Stimulated activated effector memory CD8-positive, alpha-beta T cell treated with anti-CD3 and anti-CD28 coated beads, Interleukin-12 subunit alpha, Interleukin-12 subunit beta, amount 100 ng/mL, for 72 hours (primary cell): ENCODE data around the gene PRDM10.
"Not testable (repeated sequence)": the region's sequence is repeated elsewhere in the genome, so short reads cannot be mapped to it uniquely, and the experiment has no call there.

Source experiments
- ATAC-seq: fragments of 150-1000 bp; cut with Tn5 transposase; 2 replicates; pipeline ENCODE4 v1.10.0; 2021
- DNase-seq, 2 donors: peaks; one replicate each; pipeline ENCODE4 v3.0.0; 2021 to 2022; ENCODE audit warnings: low spot score in 2 of 2
- H3K27ac Mint-ChIP-seq: one replicate; pipeline ENCODE4 v1.8.0; 2022; ENCODE audit warnings: mild to moderate bottlenecking, mixed read lengths
- H3K36me3 Mint-ChIP-seq: one replicate; pipeline ENCODE4 v1.8.0; 2022; ENCODE audit warnings: mild to moderate bottlenecking, mixed read lengths
- H3K4me1 Mint-ChIP-seq: one replicate; pipeline ENCODE4 v1.8.0; 2022; ENCODE audit warnings: mixed read lengths
- H3K4me3 Mint-ChIP-seq: one replicate; pipeline ENCODE4 v1.8.0; 2022; ENCODE audit warnings: mild to moderate bottlenecking, mixed read lengths
- H3K9me3 Mint-ChIP-seq: one replicate; pipeline ENCODE4 v1.8.0; 2022; ENCODE audit warnings: mixed read lengths

Gene PRDM10

DNA sequence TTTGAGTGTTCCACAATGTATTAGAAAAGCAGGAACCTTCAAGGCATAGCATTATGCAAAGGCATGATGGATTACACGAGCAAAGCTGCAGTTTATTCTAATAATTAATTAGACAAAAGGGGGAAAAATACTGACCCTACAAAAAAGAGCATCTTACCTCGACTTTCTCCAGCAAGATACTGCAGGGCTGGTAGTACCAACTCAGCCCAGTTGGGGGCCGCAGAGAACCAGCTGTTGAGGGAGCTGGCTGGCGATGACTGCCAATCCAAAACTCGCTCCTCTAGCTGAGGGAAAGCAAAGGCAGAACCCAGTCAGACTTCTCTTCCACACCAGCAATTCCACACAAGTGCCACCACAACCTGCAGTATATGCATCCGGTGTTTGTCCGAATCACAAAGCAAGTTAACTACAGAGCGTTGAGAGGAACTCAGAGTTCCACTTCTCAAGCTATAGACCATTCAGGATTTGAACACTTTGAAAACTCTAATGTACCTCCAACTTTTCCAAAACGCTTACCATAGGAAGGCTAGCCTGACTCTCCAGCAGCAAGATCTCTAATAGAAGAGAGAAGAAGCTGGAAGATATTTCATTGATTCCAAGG, 121.0 kb downstream of the PRDM10 start:
- H3K36me3 Mint-ChIP-seq = peaks cover 100% of the 10 kb centered on the region
- no peak overlapping the region for H3K27ac Mint-ChIP-seq
- no peaks in the 10 kb centered on the region for H3K9me3 Mint-ChIP-seq
- DNase-seq (peak in 1 of 2 donors; percentile 52), ATAC-seq (no peak)
- no peak overlapping the region for H3K4me3 Mint-ChIP-seq
- H3K4me1 Mint-ChIP-seq = peaks cover 6% of the 10 kb centered on the region

DNA sequence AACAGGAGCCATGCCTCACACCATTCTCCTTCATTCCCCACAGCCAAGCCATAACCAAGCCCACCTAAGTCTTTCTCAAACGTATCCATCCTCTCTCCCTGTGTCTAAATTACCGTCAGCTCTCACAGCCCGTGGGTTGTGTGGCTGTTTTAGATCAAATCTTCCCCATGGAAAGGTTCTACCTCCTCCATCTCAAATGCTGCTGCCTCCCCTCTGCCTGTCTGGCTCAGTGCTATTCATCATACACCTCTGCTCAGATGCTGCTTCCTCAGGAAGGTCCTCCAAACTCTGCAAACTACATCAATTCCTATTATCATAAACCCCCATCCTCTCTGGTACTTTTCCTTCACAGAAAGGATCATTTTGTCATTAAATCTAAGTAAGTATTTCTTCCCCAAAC, 122.3 kb downstream of the PRDM10 start:
- ATAC-seq (no peak), DNase-seq (no peak)
- no peak overlapping the region for H3K4me3 Mint-ChIP-seq
- peaks cover 6% of the 10 kb centered on the region for H3K4me1 Mint-ChIP-seq
- H3K27ac Mint-ChIP-seq = peak overlapping the region; percentile 26
- H3K36me3 Mint-ChIP-seq = peaks cover 99% of the 10 kb centered on the region
- no peaks in the 10 kb centered on the region for H3K9me3 Mint-ChIP-seq

DNA sequence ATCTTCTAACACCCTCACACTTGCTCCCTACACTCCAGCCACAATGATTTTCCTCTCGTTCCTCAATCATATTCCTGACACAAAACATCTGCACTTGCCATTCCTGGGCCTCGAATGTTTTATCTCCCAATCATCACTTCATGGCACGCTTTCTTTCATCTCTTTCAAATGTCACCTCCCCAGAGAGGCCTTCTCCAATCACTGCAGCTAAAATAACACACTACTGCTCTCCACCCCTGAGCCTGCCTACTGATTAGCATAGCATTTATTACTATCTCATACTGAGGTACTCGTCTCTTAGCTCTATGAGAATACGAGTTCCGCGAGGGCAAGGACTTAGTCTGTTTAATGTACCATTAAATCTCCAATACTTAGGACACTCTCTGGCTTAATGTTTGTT, 130.7 kb downstream of the PRDM10 start:
- Mint-ChIP-seq H3K27ac (peak overlapping the region; percentile 21), H3K36me3 (peaks cover 99% of the 10 kb centered on the region), H3K4me1 (peaks cover 13% of the 10 kb centered on the region), H3K4me3 (no peak overlapping the region), H3K9me3 (no peaks in the 10 kb centered on the region)
- DNase-seq (no peak), ATAC-seq (no peak)

DNA sequence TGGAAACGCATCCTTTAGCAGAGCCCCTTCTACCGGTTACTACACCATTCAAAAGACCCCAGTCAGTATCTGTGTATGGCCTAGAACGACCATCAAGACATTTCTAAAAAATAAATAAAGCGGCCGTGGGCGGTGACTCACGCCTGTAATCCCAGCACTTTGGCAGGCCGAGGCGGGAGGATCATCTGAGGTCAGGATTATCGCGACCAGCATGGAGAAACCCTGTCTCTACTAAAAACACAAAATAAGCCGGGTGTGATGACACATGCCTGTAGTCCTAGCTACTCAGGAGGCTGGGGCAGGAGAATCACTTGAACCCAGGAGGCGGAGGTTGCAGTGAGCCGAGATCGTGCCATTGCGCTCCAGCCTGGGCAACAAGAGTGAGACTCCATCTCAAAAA, 134.0 kb downstream of the PRDM10 start:
- DNase-seq, H3K9me3 Mint-ChIP-seq, H3K27ac Mint-ChIP-seq, H3K4me3 Mint-ChIP-seq, ATAC-seq: not testable (repeated sequence)
- H3K36me3 Mint-ChIP-seq = peaks cover 99% of the 10 kb centered on the region
- H3K4me1 Mint-ChIP-seq = peaks cover 13% of the 10 kb centered on the region

DNA sequence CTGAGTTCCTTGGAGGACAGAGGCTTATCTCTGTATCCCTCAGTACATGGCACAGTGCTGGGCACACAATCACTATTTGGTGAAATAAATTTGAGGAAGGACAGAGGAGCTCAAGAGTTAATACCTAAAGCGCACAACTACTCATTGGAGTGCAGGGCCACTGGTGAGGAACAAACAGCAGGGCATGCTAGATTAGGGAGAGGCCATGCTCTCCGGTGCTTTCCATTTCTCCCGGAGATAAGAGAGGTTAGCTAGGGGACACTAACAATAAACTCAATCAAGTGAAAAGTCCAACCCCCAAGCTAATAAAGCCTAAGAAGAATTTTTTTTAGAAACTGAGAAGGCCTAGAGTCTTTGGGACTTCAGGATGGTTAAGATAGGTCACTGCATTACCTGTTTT, 136.3 kb downstream of the PRDM10 start:
- Mint-ChIP-seq H3K9me3 (no peaks in the 10 kb centered on the region), H3K4me1 (peaks cover 5% of the 10 kb centered on the region)

DNA sequence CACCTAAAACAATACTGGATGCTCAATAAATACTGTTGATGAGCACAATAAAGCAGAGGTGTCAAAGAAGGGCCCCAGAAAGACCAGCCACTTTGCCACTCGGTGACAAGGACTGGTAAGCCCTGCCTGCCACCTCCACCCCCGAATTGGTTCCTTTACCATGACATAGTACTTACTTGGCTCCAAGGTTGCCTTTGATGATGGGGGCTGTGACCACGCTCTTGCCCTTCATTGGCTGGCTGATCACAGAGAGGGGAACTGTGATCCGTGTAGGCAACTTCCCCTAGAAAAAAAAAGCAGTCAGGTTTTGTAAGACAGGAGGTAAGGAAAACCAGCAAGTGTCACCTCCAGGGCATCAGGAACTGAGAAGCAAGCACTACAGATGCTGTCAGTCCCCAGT, 136.9 kb downstream of the PRDM10 start:
- Mint-ChIP-seq H3K4me3 (no peak overlapping the region), H3K4me1 (no peaks in the 10 kb centered on the region), H3K36me3 (peaks cover 95% of the 10 kb centered on the region), H3K9me3 (no peaks in the 10 kb centered on the region), H3K27ac (peak overlapping the region; percentile 41)
- ATAC-seq (no peak), DNase-seq (no peak)

More for the DNA sequence above, 136.3 kb downstream of the PRDM10 start:
- no peak for DNase-seq
- Mint-ChIP-seq H3K27ac (peak overlapping the region; percentile 41), H3K36me3 (peaks cover 98% of the 10 kb centered on the region), H3K4me3 (no peak overlapping the region)
- ATAC-seq = no peak

DNA sequence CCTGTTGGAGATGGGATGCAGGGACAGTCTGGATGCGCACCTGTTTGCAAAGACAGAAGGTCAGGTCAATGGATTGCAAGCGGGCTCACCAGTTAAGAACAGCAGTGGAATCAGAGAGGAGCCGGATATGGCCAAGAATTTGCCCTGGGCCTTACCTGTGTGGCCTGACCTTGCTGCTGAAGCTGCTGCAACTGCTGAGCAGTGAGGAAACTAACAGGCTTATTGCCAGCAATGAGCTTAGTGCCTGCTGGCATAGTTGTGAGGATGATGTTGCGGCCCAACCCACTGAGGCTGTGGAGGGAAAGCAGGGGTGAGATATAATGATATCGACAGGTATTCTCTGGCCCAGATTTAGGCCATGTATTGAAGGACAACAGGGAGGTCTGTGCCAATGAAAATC, 137.8 kb downstream of the PRDM10 start:
- H3K4me1 Mint-ChIP-seq = no peaks in the 10 kb centered on the region
- H3K4me3 Mint-ChIP-seq = no peak overlapping the region
- no peaks in the 10 kb centered on the region for H3K9me3 Mint-ChIP-seq
- H3K27ac Mint-ChIP-seq = no peak overlapping the region
- ATAC-seq (no peak), DNase-seq (no peak)
- peaks cover 86% of the 10 kb centered on the region for H3K36me3 Mint-ChIP-seq

DNA sequence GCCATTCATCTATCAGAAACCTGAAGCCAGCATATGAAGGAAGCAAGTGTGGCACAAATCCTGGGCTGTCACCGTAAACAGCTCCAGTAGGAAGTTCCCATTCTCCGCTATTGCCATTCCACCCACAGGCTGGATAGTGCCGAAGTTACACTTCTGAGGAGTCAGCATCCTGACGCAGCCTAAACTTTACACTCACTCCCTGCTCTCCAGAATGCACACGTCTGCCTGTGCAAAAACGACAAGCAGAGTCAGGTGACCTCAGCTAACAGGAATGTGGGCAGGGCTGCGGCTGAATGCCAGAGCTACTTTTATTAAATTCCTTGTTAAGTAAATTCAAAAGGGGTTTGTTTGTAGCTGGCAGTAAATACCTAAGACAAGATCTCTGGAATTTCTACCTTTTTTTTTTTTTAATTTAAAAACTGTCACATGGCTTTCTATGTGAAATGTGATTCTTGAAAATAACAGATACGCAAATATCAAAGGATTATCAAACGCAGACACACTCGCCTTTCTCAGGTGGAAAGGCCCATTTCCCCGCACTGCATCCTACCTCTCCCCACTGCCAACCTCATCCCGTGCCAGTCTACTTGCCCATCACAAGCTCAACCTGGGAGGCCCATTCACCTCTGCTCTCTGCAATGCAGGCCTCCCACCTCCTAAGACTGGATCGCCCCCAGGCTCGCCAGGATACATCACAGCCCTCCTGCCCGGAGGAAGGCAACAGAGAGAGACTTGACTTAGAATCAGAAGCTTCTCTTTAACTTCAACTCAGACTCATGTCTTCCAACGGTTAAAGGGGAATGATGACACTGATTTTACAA, 140.7 kb downstream of the PRDM10 start:
- H3K4me1 Mint-ChIP-seq = no peaks in the 10 kb centered on the region
- ATAC-seq (no peak), DNase-seq (no peak)
- H3K27ac Mint-ChIP-seq = no peak overlapping the region
- H3K4me3 Mint-ChIP-seq = no peak overlapping the region
- peaks cover 62% of the 10 kb centered on the region for H3K36me3 Mint-ChIP-seq
- H3K9me3 Mint-ChIP-seq = no peaks in the 10 kb centered on the region

DNA sequence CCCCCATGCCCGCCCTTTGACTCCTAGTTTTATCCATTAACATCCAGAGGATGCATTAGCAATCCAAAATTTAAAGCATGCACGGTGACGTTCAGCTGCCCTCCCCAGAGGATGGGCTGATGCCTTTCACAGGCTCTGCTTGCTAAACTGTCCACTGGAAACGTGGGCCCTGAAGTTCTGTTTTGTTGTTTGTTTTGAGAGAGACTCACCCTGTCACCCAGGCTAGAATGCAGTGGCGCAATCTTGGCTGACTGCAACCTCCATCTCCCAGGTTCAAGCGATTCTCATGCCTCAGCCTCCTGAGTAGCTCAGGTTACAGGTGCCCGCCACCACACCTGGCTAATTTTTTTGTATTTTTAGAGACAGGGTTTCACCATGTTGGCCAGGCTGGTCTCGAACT, 146.6 kb downstream of the PRDM10 start:
- no peak for DNase-seq
- peaks cover 5% of the 10 kb centered on the region for H3K36me3 Mint-ChIP-seq
- no peak overlapping the region for H3K27ac Mint-ChIP-seq
- no peak for ATAC-seq
- H3K4me3 Mint-ChIP-seq = no peak overlapping the region
- H3K4me1 Mint-ChIP-seq = peaks cover 20% of the 10 kb centered on the region
- no peaks in the 10 kb centered on the region for H3K9me3 Mint-ChIP-seq

DNA sequence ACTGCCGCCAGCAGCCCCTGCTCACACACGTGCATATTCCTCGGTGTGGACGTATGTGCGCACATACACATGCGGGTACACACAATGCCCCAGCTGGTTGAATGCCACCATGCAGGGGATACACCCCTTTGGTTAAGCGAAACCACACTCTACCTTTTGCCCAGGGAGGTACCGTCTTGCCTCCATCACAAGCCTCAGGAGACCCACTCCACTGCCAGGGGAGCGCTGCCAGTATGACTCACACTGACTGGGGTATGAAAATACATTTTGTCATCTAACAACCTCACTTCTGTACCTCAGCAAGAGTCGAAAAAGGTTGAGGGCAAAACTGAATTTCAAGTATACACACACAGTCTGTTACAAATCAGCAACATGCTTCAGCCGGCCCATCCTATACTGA, 147.5 kb downstream of the PRDM10 start:
- Mint-ChIP-seq H3K4me1 (peaks cover 20% of the 10 kb centered on the region), H3K36me3 (peaks cover 5% of the 10 kb centered on the region), H3K4me3 (no peak overlapping the region), H3K9me3 (no peaks in the 10 kb centered on the region), H3K27ac (peak overlapping the region; percentile 39)
- ATAC-seq (peak; percentile 40), DNase-seq (no peak)

DNA sequence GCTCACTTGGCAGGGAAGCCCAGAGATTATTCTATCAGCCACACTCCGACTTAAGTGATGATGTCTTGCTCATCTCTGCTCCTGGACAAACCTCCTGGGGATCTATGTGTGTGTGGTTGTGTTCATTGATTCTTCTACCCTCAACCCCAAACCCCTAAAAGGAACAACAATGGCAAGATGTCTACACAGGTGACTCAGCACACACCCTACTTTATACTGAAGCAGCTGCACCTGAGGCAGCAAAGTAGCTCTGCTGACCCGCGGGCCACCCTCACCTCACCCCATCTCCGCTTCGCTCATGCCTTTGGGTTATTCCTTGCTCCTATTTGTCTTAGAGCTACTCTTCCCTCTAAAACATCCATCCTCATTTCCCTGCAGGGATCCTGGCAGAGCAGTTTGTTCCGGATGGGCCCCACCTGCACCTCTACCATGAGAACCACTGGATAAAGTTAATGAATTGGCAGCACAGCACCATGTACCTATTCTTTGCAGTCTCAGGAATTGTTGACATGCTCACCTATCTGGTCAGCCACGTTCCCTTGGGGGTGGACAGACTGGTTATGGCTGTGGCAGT, 148.3 kb downstream of the PRDM10 start:
- peaks cover 20% of the 10 kb centered on the region for H3K4me1 Mint-ChIP-seq
- peak overlapping the region; percentile 88 for H3K27ac Mint-ChIP-seq
- H3K4me3 Mint-ChIP-seq = no peak overlapping the region
- H3K9me3 Mint-ChIP-seq = no peaks in the 10 kb centered on the region
- DNase-seq = no peak
- H3K36me3 Mint-ChIP-seq = peaks cover 5% of the 10 kb centered on the region
- ATAC-seq = peak; percentile 39

DNA sequence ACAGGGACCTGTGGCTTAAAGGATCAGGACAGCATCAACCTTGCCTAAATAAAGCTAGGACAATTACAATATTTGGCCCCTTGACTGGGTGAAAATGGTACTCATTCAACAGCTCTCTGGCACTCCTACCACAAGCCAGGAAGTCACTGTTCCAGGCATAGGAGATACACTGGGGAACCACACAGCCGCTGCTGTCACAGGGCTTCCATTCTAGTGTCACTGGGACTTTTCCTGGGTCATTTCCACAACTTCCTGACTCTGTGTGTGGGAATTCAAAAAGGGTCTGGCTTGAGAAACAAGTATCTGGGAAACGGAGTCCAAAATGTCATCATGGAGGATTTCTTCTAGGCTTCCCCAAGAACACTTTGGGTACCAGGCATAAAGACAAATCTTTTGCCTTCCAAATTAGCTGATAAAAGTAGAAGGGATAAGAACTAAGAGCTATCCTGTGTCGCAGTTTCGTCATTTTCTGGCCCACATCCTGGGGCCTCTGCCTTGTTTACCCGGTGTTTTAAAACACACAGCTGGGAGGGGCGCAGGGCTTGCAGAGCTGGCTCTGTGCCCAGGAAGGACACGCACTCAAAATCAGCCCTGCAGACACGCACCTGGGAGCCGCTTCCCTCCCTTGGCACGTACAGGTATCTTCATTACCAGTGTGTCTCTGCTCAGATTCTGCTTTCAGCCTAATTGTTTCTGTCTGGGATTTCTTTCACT, 149.0 kb downstream of the PRDM10 start:
- peak overlapping the region; percentile 88 for H3K27ac Mint-ChIP-seq
- H3K4me3 Mint-ChIP-seq = no peak overlapping the region
- H3K9me3 Mint-ChIP-seq = no peaks in the 10 kb centered on the region
- DNase-seq (no peak), ATAC-seq (peak; percentile 69)
- peaks cover 5% of the 10 kb centered on the region for H3K36me3 Mint-ChIP-seq
- H3K4me1 Mint-ChIP-seq = peaks cover 20% of the 10 kb centered on the region

DNA sequence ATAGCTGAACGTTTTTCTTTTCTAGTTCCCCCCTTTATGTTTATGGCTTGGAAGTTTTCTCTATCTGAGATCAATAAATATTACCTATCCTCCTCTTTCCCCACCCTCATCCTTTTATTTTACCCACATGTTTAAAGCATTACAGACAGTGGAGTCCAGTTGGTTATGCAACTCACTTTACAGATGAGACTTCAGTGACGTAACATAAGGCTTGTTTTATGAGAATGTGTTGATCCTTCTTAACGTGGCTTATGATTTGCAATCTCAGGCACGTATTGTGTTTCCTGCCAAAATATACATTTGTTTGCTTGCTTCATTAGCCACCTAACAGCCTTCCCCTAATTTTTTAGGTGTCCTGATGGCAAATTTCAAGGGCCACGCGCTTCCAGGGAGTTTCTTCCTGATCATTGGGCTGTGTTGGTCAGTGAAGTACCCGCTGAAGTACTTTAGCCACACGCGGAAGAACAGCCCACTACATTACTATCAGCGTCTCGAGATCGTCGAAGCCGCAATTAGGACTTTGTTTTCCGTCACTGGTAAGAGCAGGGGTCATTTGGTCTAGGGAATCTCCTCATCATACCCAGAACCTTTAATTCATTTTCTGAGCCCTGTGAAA, 150.4 kb downstream of the PRDM10 start:
- H3K36me3 Mint-ChIP-seq = no peaks in the 10 kb centered on the region
- ATAC-seq = no peak
- H3K4me1 Mint-ChIP-seq = peaks cover 20% of the 10 kb centered on the region
- no peak overlapping the region for H3K4me3 Mint-ChIP-seq
- no peak for DNase-seq
- no peak overlapping the region for H3K27ac Mint-ChIP-seq
- H3K9me3 Mint-ChIP-seq = no peaks in the 10 kb centered on the region
